GM21737 (cell line): ENCODE data around the gene GALR2.
"Not testable (repeated sequence)": the region's sequence is repeated elsewhere in the genome, so short reads cannot be mapped to it uniquely, and the experiment has no call there.

Experiments
- ATAC-seq: cut with Tn5 transposase; IDR thresholded peaks from one replicate; pipeline ENCODE4 v1.9.1; 2021; ENCODE audit warnings: mild to moderate bottlenecking, moderate library complexity; ENCODE audit not compliant: unreplicated experiment

Gene GALR2

DNA sequence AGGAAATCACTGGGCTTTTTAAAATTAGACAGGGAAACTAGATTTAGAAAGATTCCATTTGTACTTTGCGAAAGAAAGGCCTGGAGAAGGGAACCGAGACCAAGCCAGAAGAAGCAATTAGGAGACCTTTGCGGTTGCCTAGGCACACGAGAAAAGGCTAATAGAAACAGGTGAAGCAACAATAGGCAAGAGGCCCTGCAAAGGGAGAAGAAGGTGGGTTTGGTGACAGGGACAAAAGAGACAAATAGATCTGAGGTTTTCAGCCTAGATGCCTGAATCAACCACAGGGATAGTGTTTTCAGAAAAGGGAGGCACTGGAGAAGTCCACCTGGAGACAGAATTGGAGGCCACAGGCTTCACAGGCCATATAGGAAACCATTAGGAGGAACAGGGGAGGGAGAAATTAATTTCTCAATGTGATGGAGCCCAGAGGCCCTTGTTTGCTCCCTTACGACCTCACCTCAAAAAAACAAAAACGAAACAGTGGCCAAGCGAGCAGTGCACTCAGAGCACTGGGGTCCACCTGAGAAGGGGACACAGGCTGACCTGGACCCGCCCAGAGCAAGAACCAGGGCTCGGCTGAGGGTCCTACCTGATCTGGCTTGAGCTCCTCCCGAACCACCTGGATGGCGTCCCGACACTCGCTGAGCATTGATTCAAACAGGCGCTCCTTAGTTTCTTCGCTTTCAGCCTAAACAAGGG lies 24.6 kb upstream of the GALR2 start:
- ATAC-seq, result no peak

- no peak for ATAC-seq
Measured at GRCh38 chr17:76050538-76051467, 23.8 kb upstream of the GALR2 start.

DNA sequence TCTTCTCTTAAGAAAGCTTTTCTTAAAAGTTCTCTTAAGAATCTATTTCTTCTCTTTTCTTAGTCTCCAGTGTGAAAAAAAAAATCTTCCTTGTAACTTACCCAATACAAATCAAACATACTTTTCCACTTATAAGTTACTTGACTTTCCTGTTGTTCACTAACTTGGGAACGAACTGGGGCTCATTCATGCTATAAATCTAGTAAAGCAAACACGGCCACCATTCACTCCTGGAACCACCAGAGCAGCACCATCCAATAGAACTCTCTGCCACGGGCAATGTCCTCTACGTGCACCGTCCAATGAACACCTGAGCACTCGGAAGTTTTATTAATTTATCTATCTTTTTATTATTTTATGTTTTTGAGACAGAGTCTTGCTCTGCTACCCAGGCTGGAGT lies 23.0 kb upstream of the GALR2 start:
- ATAC-seq, result no peak

- ATAC-seq, result no peak
Measured at GRCh38 chr17:76053246-76054111, 21.1 kb upstream of the GALR2 start.

DNA sequence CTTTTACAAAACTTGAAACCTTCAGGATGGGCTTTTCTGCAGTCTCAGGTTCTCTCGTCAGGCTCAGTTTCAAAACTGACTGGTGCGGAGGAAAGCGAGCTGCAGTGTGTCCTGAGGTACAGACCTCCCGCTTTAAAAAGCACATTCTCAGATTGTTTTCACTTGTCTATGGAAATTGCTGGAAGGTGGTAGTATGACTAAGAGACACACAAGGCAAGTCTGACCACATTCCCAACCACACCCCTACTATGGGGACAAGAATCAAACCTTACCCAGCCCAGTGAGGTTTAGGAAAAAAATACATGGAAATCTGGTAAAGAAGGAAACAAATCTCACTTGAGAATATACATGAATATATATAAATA lies 20.5 kb upstream of the GALR2 start:
- no peak for ATAC-seq

GRCh38 chr17:76056882-76057281 lies 17.7 kb upstream of the GALR2 start:
- no peak for ATAC-seq

DNA sequence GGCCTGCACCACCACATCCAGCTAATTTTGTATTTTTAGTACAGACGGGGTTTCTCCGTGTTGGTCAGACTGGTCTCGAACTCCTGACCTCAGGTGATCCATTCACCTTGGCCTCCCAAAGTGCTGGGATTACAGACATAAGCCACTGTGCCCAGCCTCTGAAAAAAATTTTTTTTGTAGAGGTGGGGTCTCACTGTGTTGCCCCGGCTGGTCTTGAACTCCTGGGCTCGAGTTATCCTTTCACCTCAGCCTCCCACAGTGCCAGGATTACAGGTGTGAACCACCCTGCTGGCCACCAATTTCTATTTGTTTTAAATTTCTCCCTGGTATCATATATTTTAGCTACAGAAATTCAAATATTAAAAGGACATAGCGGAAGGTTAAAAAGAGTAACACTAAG lies 16.3 kb upstream of the GALR2 start:
- not testable (repeated sequence) for ATAC-seq

- no peak for ATAC-seq
Measured at GRCh38 chr17:76063875-76064546, 10.6 kb upstream of the GALR2 start.

DNA sequence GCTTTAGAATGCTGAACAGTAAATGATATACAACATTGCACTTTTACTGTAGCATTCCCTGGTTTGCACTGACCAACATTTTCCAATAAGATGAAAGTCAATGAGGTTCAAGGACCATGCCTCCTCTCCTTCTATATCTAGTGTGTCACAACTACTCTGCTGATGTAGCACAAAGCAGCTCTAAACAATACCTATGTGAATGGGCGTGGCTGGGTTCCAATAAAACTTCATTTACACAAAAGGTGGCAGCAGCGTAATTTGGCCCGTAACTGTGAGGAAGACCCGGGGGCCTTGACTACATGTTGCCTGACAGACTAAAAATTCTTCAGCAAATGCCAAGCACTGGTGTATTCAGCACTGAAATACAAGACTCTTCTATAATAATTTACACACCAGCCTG lies 8.8 kb upstream of the GALR2 start:
- ATAC-seq, result no peak

- ATAC-seq, result no peak
Measured at GRCh38 chr17:76071531-76072147, 2.9 kb upstream of the GALR2 start.

GRCh38 chr17:76072148-76072858 lies 2.3 kb upstream of the GALR2 start, which contains the start of gene SRP68:
Gene SRP68, minus strand, starts transcription at chr17:76072517. Its CDS starts 26 bp downstream, at chr17:76072491.
- ATAC-seq, result peak; percentile 89

- ATAC-seq, result no peak
Measured at GRCh38 chr17:76075364-76076145, 974 bp downstream of the GALR2 start.

- no peak for ATAC-seq
Measured at GRCh38 chr17:76076146-76076764, 1.7 kb downstream of the GALR2 start.

DNA sequence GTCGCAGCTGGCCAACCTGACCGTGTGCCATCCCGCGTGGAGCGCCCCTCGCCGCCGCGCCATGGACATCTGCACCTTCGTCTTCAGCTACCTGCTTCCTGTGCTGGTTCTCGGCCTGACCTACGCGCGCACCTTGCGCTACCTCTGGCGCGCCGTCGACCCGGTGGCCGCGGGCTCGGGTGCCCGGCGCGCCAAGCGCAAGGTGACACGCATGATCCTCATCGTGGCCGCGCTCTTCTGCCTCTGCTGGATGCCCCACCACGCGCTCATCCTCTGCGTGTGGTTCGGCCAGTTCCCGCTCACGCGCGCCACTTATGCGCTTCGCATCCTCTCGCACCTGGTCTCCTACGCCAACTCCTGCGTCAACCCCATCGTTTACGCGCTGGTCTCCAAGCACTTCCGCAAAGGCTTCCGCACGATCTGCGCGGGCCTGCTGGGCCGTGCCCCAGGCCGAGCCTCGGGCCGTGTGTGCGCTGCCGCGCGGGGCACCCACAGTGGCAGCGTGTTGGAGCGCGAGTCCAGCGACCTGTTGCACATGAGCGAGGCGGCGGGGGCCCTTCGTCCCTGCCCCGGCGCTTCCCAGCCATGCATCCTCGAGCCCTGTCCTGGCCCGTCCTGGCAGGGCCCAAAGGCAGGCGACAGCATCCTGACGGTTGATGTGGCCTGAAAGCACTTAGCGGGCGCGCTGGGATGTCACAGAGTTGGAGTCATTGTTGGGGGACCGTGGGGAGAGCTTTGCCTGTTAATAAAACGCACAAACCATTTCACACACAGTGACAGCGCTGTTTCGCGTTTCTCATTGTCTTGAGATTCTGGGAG lies 2.4 kb downstream of the GALR2 start:
- no peak for ATAC-seq

GRCh38 chr17:76077584-76078110 lies 3.1 kb downstream of the GALR2 start:
- ATAC-seq, result no peak

DNA sequence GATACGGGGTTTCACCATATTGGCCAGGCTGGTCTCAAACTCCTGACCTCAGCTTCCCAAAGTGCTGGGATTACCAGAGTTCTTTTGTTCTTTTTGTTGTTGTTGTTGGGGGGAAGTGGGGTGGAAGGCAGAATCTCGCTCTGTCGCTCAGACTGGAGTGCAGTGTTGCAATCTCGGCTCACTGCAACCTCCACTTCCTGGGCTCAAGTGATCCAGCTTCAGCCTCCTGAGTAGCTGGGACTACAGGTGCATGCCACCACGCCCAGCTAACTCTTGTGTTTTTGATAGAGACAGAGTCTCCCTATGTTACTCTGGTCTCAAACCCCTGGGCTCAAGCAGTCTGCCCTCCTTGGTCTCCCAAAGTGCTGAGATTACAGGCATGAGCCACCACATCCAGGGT lies 3.8 kb downstream of the GALR2 start:
- ATAC-seq, result not testable (repeated sequence)

DNA sequence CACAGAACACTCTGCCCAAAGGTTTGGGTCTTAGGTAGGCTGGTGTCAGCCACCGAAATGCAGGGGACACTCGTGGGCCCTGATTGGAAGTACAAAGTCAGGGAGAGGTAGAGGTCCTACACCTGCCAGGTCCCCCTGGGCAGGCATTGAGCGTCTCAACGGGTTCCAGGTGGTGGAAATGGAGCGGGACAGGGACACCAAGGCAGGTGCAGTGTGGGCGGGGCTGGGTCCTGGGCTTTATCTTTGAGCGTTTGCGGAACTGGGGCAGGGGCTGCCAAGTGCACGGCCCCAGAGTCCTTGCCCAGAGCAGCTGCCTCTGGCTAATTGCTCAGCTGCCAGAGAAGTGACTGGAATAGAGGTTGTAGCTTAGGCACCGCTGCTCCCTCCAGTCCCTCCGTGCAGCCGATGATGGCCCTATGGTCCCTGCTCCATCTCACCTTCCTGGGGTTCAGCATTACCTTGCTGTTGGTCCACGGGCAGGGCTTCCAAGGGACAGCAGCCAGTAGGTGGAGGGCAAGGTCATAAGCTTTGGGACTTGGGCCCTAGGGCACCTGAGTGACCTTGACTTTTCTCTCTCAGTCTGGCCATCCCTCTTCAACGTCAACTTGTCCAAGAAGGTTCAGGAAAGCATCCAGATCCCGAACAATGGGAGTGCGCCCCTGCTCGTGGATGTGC lies 4.4 kb downstream of the GALR2 start, which contains the start of gene ZACN:
ZACN (plus strand) TSS at position 323 of the 675 bp plus-strand sequence; CDS start at position 406, 83 bp downstream.
- no peak for ATAC-seq
